ENCODE measurements around the gene CD4. TPM values are rescaled to one million over a fixed set of nuclear protein-coding genes. Genes with fewer than 3 reads are reported as not detected.
A peak's percentile ranks its signal among the peaks of the same experiment; 100 is the strongest.
"Not testable (repeated sequence)": the region's sequence is repeated elsewhere in the genome, so short reads cannot be mapped to it uniquely, and the experiment has no call there.

Gene CD4
- 1.9 TPM for polyA plus RNA-seq (2013, experiment 1 of 2; ENCODE audit: insufficient read length)
- 2.6 TPM for polyA plus RNA-seq (2013, experiment 2 of 2; ENCODE audit: insufficient read length)

- no peak for DNase-seq
Observed at GRCh38 chr12:6788972-6789924, at the start of gene CD4. CD4 (plus strand) TSS chr12:6789528; CDS start chr12:6800139, 10,611 bp downstream.

DNA sequence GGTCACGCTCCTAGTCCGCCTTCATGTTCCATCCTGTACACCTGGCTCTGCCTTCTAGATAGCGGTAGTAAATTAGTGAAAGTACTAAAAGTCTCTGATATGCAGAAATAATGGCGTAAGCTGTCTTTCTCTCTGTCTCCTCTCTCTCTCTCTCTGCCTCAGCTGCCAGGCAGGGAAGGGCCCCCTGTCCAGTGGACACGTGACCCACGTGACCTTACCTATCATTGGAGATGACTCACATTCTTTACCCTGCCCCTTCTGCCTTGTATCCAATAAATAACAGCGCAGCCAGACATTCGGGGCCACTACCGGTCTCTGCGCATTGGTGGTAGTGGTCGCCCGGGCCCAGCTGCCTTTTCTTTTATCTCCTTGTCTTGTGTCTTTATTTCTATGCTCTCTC is 47.2 kb upstream of the CD4 start:
- DNase-seq, result not testable (repeated sequence)

- DNase-seq, result no peak
Observed at GRCh38 chr12:6742834-6743233, 46.5 kb upstream of the CD4 start.

- DNase-seq, result not testable (repeated sequence)
Observed at GRCh38 chr12:6743300-6743699, 46.0 kb upstream of the CD4 start.

GRCh38 chr12:6745741-6746525 is 43.4 kb upstream of the CD4 start:
- DNase-seq, result no peak

- DNase-seq, result no peak
Observed at GRCh38 chr12:6747216-6747615, 42.1 kb upstream of the CD4 start.

GRCh38 chr12:6748761-6749160 is 40.6 kb upstream of the CD4 start:
- no peak for DNase-seq

DNA sequence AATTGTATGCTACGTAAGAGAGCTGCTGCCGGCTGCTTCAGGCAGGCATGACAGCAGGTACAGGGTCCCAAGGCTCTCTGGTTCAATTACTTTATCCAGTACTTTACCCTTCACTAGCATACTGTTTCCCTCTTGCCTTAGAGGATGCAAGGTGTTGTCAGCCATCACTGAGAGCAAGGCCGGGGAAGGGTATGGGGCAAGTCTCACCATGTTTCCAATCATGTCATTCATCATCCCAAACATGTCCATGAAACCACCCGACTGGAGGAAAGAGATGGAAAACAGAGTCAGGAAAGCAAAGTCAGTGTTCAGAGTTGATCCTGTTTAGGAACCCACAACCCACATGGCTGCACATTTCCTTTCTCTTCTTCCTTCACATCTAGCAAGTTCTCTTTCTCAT is 38.8 kb upstream of the CD4 start:
- DNase-seq, result no peak

- DNase-seq, result no peak
Observed at GRCh38 chr12:6751767-6752166, 37.6 kb upstream of the CD4 start.

DNA sequence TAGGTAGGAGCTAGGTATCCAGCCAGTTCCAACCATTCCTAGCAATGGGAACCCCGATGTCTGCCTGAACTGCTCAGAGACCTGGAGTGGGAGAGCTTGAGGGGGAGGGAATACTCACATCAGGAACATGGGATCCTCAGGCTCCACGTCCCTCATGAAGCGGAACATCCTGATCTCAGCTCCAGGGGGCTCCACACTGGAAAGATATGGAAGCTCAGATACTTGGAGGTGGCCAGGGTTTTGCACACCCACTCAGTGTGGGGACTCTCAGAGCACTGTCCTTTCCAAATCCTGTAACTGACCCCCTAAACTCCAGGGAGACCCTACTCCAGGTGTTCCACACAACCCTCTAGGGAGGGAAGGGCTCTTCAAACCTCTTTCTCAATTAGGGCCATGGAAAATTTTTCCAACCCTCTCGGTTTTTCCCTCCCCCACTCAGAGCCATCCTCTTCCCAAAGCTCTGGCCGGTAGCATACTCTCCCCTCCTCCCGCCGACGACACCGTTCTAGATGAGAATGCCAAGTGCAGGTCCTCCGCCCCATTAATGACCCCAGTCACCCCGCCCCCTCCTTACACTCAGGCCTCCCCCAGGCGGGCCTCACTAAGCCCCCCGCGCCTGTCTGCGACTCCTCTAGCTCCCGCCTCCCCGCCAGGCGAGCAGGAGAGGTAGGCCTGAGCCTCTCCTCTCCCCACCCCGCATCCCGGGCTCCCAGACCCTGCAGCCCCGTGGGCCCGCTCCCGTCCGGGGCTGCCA is 37.0 kb upstream of the CD4 start:
- peak; percentile 68 for DNase-seq

- peak; percentile 99 for DNase-seq
Observed at GRCh38 chr12:6752921-6753771, 36.2 kb upstream of the CD4 start, which contains the start of gene MLF2. MLF2 (minus strand) TSS chr12:6753141; CDS start chr12:6752334, 807 bp downstream.

- DNase-seq, result peak; percentile 39
Observed at GRCh38 chr12:6753772-6754356, 35.5 kb upstream of the CD4 start.

DNA sequence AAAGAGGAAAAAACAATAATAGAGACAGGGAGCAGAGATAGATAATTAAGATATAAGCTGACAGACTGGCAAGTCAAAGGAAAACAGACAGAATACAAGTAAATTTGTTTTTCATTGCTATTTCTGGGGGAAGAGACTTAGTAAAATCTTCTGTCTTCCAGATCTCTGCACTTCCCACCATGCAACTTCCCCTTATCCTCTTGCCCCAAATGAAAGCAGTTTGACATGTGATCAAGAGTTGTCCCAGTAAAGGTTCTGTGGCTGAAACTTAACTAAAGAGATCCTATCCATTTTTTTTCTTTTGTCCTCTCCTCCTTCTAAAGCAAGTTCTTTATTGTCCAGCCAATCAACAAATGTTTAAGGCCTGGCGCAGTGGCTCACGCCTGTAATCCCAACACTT is 34.9 kb upstream of the CD4 start:
- no peak for DNase-seq

DNA sequence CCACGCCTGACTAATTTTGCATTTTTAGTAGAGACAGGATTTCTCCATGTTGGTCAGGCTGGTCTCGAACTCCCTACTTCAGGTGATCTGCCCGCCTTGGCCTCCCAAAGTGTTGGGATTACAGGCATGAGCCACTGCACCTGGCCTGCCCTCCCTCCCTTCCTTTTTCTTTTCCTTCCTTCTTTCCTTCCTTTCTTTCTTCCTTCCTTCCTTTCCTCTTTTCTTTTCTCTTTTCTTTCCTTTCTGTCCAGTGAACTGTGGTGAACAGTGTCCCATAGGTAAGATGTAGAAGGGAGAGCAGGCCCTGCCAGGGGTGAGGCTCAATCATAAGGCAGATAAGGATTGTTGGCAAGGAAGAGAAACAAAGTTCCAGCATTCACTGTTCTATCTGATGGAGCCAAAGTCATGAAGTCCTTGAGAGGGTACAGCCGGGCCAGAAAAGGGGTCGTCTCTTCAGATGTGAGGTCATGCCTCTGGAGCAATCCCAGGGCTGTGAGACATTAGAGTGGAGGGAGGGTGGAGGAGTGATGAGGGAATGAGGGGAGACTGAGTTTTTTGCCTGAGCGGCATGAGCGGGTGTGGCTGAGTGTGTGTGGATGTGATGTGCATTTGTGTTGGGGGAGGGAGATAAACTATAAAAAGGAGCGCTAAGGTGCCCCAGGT is 32.2 kb upstream of the CD4 start:
- DNase-seq, result no peak

GRCh38 chr12:6758506-6759095 is 30.7 kb upstream of the CD4 start:
- DNase-seq, result no peak

GRCh38 chr12:6759741-6760140 is 29.6 kb upstream of the CD4 start:
- DNase-seq, result no peak

DNA sequence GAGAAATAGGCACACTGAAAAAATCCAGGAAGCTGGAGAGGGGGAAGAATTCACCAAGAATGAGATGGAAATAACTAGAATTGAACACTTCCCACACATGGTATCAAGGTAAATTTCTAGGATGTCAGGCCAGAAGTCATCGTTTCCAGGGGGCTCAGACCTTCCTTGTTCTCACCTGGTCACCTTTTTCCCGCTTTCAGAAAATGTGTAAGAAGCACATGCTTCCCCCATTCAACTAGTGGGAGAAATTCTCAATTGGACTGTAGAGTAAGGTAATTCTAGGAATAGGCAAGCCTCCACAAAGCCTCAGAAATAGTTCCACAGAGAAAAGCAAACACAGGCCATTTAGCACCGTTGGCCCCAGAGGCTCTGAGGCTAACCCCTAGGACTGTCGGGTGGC is 25.9 kb upstream of the CD4 start:
- no peak for DNase-seq

DNA sequence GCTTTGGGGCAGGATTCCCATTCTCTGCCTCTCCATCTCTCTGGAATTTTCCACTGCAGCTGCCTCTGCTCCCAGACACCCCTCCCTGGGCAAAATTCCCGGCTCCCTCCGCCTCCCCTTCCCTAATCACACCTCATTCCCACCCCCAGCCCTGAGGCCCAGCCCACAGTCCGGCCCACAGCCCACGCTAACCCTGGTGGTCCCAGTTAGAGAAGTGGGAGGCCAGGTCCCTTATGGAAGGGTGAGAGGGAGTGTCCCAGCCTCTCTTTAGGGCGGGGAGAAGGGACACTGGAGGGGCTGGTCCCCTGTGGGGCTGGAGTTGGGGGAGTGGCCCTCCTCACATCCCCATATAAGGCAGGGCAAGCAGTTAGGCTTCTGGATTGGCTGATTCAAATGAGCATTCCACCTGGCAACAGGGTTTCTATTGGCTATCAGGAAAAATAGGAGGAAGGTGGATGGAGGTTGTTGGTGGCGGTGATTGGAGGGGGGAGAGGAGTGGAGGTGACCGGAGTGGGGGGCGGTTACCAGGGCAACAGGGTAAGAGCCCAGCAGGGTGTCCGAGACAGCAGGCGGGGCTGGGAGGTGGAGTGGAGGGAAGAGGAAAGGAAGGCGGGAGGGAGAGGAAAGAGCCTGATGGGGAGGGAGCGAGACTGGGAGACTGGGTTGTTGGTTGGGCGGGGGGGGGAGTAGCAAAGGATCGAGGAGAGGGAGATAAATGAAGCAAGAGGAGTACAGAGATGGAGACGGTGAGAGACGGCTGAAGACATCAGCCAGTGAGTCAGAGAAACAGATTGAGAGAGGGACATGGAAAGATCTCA is 25.1 kb upstream of the CD4 start:
- peak; percentile 100 for DNase-seq

DNA sequence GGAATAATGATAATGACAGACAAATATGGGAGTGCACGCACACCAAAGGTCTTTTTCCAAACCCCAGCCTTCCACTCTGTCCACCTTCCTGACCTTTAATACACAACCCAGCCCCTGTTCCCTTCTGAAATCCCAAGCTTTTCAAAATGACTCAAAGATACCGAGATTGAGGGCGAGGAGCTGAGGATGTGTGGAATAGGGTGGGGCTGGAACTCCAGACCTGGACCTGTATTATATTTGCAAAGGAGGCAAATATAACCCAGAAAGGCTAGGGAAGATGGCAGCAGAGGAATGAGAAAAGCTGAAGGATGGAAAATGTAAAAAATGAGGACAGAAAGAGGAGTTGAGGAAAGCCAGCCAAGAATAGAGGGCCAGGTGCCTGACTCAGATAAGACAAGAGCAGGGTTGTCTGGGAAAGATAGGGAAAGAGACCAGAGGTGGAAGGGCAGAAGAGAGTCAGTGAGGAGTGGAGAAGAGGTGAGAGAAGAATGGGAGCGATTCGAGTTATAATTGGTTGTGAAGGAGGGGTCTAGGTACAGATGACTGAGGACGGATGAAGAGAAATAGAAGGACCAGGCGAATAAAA is 24.2 kb upstream of the CD4 start:
- DNase-seq, result no peak
